H1 (cell line): ENCODE data around the gene DENND5B. TPM values are rescaled to one million over a fixed set of nuclear protein-coding genes. Genes with fewer than 3 reads are reported as not detected.

Experiments
- CTCF ChIA-PET: fragments of 300-600 bp; sonication (Branson Sonifier 250); formaldehyde crosslinking; loops from one replicate; lab custom pipeline; 2021; ENCODE audit not compliant: partially characterized antibody; lab: Charles Lee
- POLR2A ChIA-PET: fragments of 300-600 bp; sonication (Branson Sonifier 250); formaldehyde crosslinking; loops from one replicate; lab custom pipeline; 2021; ENCODE audit warnings: inconsistent platforms; ENCODE audit not compliant: partially characterized antibody; lab: Charles Lee
- DNase-seq, 2 experiments: peaks; one replicate each; pipeline versions ENCODE4 v3.0.0 to v3.0.0-alpha.2; 2010 to 2022; ENCODE audit warnings: low spot score in 2 of 2, low read depth in 1 of 2, mixed read lengths in 1 of 2
- FAIRE-seq: peaks from 2 replicates; lab custom pipeline; 2011; peaks lifted over from hg19 to GRCh38; lab: Jason Lieb, UNC
- H2AFZ ChIP-seq: 2 replicates; pipeline ENCODE4 v1.8.1; 2012; ENCODE audit warnings: low read length, inconsistent platforms
- H2AK5ac ChIP-seq: 2 replicates; pipeline ENCODE4 v1.6.1; 2013; ENCODE audit warnings: low read depth, low read length
- H2BK120ac ChIP-seq: replicated peaks from 2 replicates; pipeline ENCODE3; 2013; ENCODE audit warnings: low read depth, low read length, inconsistent platforms
- H2BK12ac ChIP-seq: 2 replicates; pipeline ENCODE4 v1.6.1; 2013; ENCODE audit warnings: low read depth, low read length
- H2BK15ac ChIP-seq: 2 replicates; pipeline ENCODE4 v1.6.1; 2013; ENCODE audit warnings: low read length
- H2BK20ac ChIP-seq: 2 replicates; pipeline ENCODE4 v1.6.1; 2013; ENCODE audit warnings: low read length
- H2BK5ac ChIP-seq: 2 replicates; pipeline ENCODE4 v1.6.1; 2013; ENCODE audit warnings: low read depth, low read length
- H3K14ac ChIP-seq: 2 replicates; pipeline ENCODE4 v1.6.1; 2013; ENCODE audit warnings: inconsistent platforms; ENCODE audit not compliant: insufficient read length
- H3K18ac ChIP-seq: 2 replicates; pipeline ENCODE4 v1.6.1; 2013; ENCODE audit warnings: low read length; ENCODE audit errors: extremely low read depth
- H3K23ac ChIP-seq: 2 replicates; pipeline ENCODE4 v1.6.1; 2013; ENCODE audit warnings: inconsistent platforms; ENCODE audit not compliant: insufficient read length
- H3K23me2 ChIP-seq: 2 replicates; pipeline ENCODE4 v1.6.1; 2013; ENCODE audit warnings: low read depth, low read length
- H3K27ac ChIP-seq: 2 replicates; pipeline ENCODE4 v1.6.1; 2011; ENCODE audit warnings: low read depth, low read length, inconsistent platforms
- H3K27me3 ChIP-seq, 4 experiments: replicated peaks in 1 of 4; 1 replicate in 1 of 4; 2 replicates in 3 of 4; pipeline versions ENCODE4 v1.6.1 to v1.8.1; 2011 to 2013; ENCODE audit warnings: low read length in 3 of 4, mild to moderate bottlenecking in 3 of 4, inconsistent platforms in 2 of 4, mixed read lengths in 2 of 4, moderate library complexity in 1 of 4; ENCODE audit not compliant: control insufficient read depth in 3 of 4, insufficient read depth in 3 of 4; ENCODE audit errors: extremely low read depth in 1 of 4
- H3K36me3 ChIP-seq, 4 experiments: 2 replicates each; pipeline versions ENCODE4 v1.6.1 to v1.8.1; 2011 to 2013; ENCODE audit warnings: mild to moderate bottlenecking in 4 of 4, low read length in 3 of 4, moderate library complexity in 2 of 4, control low read depth in 1 of 4, inconsistent platforms in 1 of 4; ENCODE audit not compliant: insufficient read depth in 4 of 4, control insufficient read depth in 2 of 4
- H3K4ac ChIP-seq: replicated peaks from 2 replicates; pipeline ENCODE3; 2013; ENCODE audit warnings: low read length, low read depth, mixed read lengths, inconsistent platforms; ENCODE audit not compliant: insufficient read length
- H3K4me1 ChIP-seq, 4 experiments: replicated peaks in 1 of 4; 1 replicate in 1 of 4; 2 replicates in 3 of 4; pipeline versions ENCODE4 v1.6.1 to v1.8.1; 2011 to 2013; ENCODE audit warnings: low read length in 3 of 4, inconsistent platforms in 2 of 4, mixed read lengths in 1 of 4; ENCODE audit not compliant: insufficient read depth in 4 of 4, control insufficient read depth in 3 of 4
- H3K4me2 ChIP-seq, 2 experiments: 2 replicates each; pipeline versions ENCODE4 v1.6.1 to v1.8.1; 2011 to 2013; ENCODE audit warnings: low read depth in 2 of 2, low read length in 2 of 2, control low read depth in 1 of 2, inconsistent platforms in 1 of 2, mild to moderate bottlenecking in 1 of 2; ENCODE audit not compliant: insufficient read depth in 1 of 2
- H3K4me3 ChIP-seq, 4 experiments: fragments of 200-600, 300-600 bp in 1 of 4; sonication (generic), shearing (Covaris generic), sonication (Bioruptor Twin) in 1 of 4; 2 replicates each; pipeline versions ENCODE4 v1.5.1 to v1.8.1; 2011 to 2016; ENCODE audit warnings: low read length in 4 of 4, low read depth in 3 of 4, control low read depth in 2 of 4, inconsistent platforms in 2 of 4, mild to moderate bottlenecking in 2 of 4, mixed read lengths in 1 of 4, moderate library complexity in 1 of 4; ENCODE audit not compliant: insufficient read depth in 2 of 4; ENCODE audit errors: extremely low read depth in 1 of 4
- H3K56ac ChIP-seq: replicated peaks from 2 replicates; pipeline ENCODE3; 2013; ENCODE audit warnings: low read depth, mild to moderate bottlenecking, mixed read lengths, low read length, inconsistent platforms; ENCODE audit not compliant: insufficient read length
- H3K79me1 ChIP-seq: 2 replicates; pipeline ENCODE4 v1.6.1; 2013; ENCODE audit warnings: low read depth, low read length, control low read depth
- H3K79me2 ChIP-seq, 2 experiments: 2 replicates each; pipeline versions ENCODE4 v1.6.1 to v1.8.1; 2012 to 2013; ENCODE audit warnings: low read length in 2 of 2, mild to moderate bottlenecking in 2 of 2, inconsistent platforms in 1 of 2; ENCODE audit not compliant: insufficient read depth in 2 of 2, control insufficient read depth in 1 of 2
- H3K9ac ChIP-seq, 4 experiments: replicated peaks in 1 of 4; 1 replicate in 1 of 4; 2 replicates in 3 of 4; pipeline versions ENCODE4 v1.6.1 to v1.8.1; 2011 to 2013; ENCODE audit warnings: low read depth in 3 of 4, low read length in 3 of 4, control low read depth in 2 of 4, mild to moderate bottlenecking in 2 of 4, moderate library complexity in 2 of 4, inconsistent platforms in 1 of 4; ENCODE audit errors: extremely low read depth in 1 of 4
- H3K9me3 ChIP-seq, 2 experiments: 2 replicates each; pipeline versions ENCODE4 v1.6.1 to v1.8.1; 2012 to 2013; ENCODE audit warnings: mild to moderate bottlenecking in 2 of 2, moderate library complexity in 2 of 2, control low read depth in 1 of 2, inconsistent platforms in 1 of 2, low read depth in 1 of 2, low read length in 1 of 2, mixed read lengths in 1 of 2; ENCODE audit not compliant: insufficient read depth in 2 of 2
- H4K20me1 ChIP-seq, 2 experiments: replicated peaks in 1 of 2; 2 replicates each; pipeline versions ENCODE3 to v1.8.1; 2011 to 2013; ENCODE audit warnings: inconsistent platforms in 2 of 2, low read length in 2 of 2, mild to moderate bottlenecking in 1 of 2; ENCODE audit not compliant: insufficient read depth in 2 of 2, control insufficient read depth in 1 of 2
- H4K5ac ChIP-seq: 2 replicates; pipeline ENCODE4 v1.6.1; 2013; ENCODE audit warnings: low read length, low read depth, mixed read lengths, inconsistent platforms; ENCODE audit not compliant: insufficient read length
- H4K8ac ChIP-seq: 2 replicates; pipeline ENCODE4 v1.8.0; 2013; ENCODE audit warnings: mild to moderate bottlenecking, moderate library complexity, low read length, inconsistent platforms; ENCODE audit not compliant: insufficient read depth; ENCODE audit errors: extremely low read depth
- H4K91ac ChIP-seq: replicated peaks from 2 replicates; pipeline ENCODE3; 2013; ENCODE audit warnings: low read length, mixed read lengths, inconsistent platforms; ENCODE audit not compliant: insufficient read length
- BACH1 ChIP-seq: IDR thresholded peaks from 2 replicates; pipeline ENCODE4 v1.6.1; 2012; ENCODE audit warnings: low read length, improper control_type of control experiment
- BCL11A ChIP-seq, 2 experiments: IDR thresholded peaks; one replicate each; pipeline ENCODE4 v1.6.1; 2011; ENCODE audit warnings: low read depth in 2 of 2, low read length in 2 of 2, mild to moderate bottlenecking in 2 of 2
- CHD1 ChIP-seq: IDR thresholded peaks from 2 replicates; pipeline ENCODE4 v1.6.1; 2012; ENCODE audit warnings: low read depth, low read length, improper control_type of control experiment
- CREB1 ChIP-seq: IDR thresholded peaks from 2 replicates; pipeline ENCODE4 v1.6.1; 2012; ENCODE audit warnings: inconsistent platforms
- GTF2F1 ChIP-seq: IDR thresholded peaks from 2 replicates; pipeline ENCODE4 v1.6.1; 2012; ENCODE audit warnings: low read depth, low read length, improper control_type of control experiment, borderline replicate concordance
- MAX ChIP-seq: IDR thresholded peaks from 2 replicates; pipeline ENCODE4 v1.6.1; 2012; ENCODE audit warnings: inconsistent platforms
- POLR2A ChIP-seq, 2 experiments: IDR thresholded peaks; 1 replicate in 1 of 2; 2 replicates in 1 of 2; pipeline ENCODE4 v1.6.1; 2011; ENCODE audit warnings: low read depth in 2 of 2, low read length in 2 of 2, mild to moderate bottlenecking in 2 of 2; ENCODE audit errors: control extremely low read depth in 1 of 2
- POLR2AphosphoS5 ChIP-seq: IDR thresholded peaks from 2 replicates; pipeline ENCODE4 v1.6.1; 2011; ENCODE audit warnings: low read depth, low read length
- POU5F1 ChIP-seq: IDR thresholded peaks from 2 replicates; pipeline ENCODE4 v1.6.1; 2011; ENCODE audit warnings: low read depth, mild to moderate bottlenecking, low read length, moderate library complexity
- RNF2 ChIP-seq: fragments of 200-900, 300-1000 bp; sonication (generic); IDR thresholded peaks from 2 replicates; pipeline ENCODE4 v1.7.1; 2016; ENCODE audit warnings: borderline replicate concordance, low read depth, mild to moderate bottlenecking, antibody characterized with exemption, low read length; ENCODE audit not compliant: poor library complexity, severe bottlenecking; ENCODE audit errors: missing control alignments
- SIRT6 ChIP-seq: IDR thresholded peaks from one replicate; pipeline ENCODE4 v1.7.1; 2012; ENCODE audit warnings: low read length, inconsistent platforms
- SIX5 ChIP-seq: IDR thresholded peaks from 2 replicates; pipeline ENCODE4 v1.6.1; 2011; ENCODE audit warnings: mild to moderate bottlenecking, low read depth, low read length
- SP4 ChIP-seq: IDR thresholded peaks from 2 replicates; pipeline ENCODE4 v1.6.1; 2012; ENCODE audit warnings: low read length, inconsistent platforms
- SUZ12 ChIP-seq: fragments of 200-600 bp; sonication (generic); IDR thresholded peaks from 2 replicates; pipeline ENCODE4 v1.6.1; 2012; ENCODE audit warnings: mild to moderate bottlenecking, inconsistent platforms, low read length, moderate library complexity, mixed read lengths
- USF2 ChIP-seq: IDR thresholded peaks from 2 replicates; pipeline ENCODE4 v1.6.1; 2011; ENCODE audit warnings: low read length, improper control_type of control experiment
- WGBS, 2 experiments: shearing (Covaris generic) in 1 of 2; methylation state at CpG; one replicate each; pipeline versions ENCODE4 v1.1.6 to v1.1.7; 2013 to 2015; ENCODE audit warnings: low lambda C conversion rate in 2 of 2, mixed read lengths in 2 of 2, inconsistent platforms in 1 of 2, low coverage in 1 of 2, missing lambda C conversion rate in 1 of 2; ENCODE audit not compliant: insufficient replicate concordance in 2 of 2, insufficient coverage in 1 of 2, insufficient read length in 1 of 2; ENCODE audit errors: extremely low coverage in 1 of 2, missing lambda C conversion rate in 1 of 2; 5-methylcytosine and 5-hydroxymethylcytosine counted together
- polyA plus RNA-seq, 7 experiments: library from polyadenylated mRNA; depleted of rRNA in 3 of 7; stranded (reverse) in 5 of 7; unstranded in 2 of 7; fragments of >200 nt in 5 of 7; fragments of 200-250 nt in 2 of 7; gene quantifications; 1 replicate in 5 of 7; 2 replicates in 1 of 7; 4 replicates in 1 of 7; pipeline versions ENCODE4 v1.2.1 to v1.2.3, GENCODE V29; 2011 to 2013; ENCODE audit warnings: missing spikeins in 2 of 7, mixed read lengths in 2 of 7
- total RNA-seq: library from RNA; stranded (reverse); fragmentation: NEBNext Ultra II Directional; extraction: Animal tissue kit (Norgen Biotek cat#: 25700); gene quantifications from 2 replicates; pipeline ENCODE4 v1.2.1, GENCODE V29; 2021

Gene DENND5B
- total and polyA plus RNA-seq, 2 of the 8 experiments (the other 6 are each of a cell fraction or from before 2014, with no cell fraction given), result 13.4 to 20.2 TPM

- no peak overlapping the region for H2BK5ac ChIP-seq
- H3K27me3 ChIP-seq, result no peaks in the 10 kb centered on the region
- 67% methylated on average over 4 of the region's 4 CpGs; no CpG with 5 or more reads in 1 of the 2 experiments for WGBS, 2 experiments
- H4K5ac ChIP-seq, result no peak overlapping the region
- H3K36me3 ChIP-seq, result no peaks in the 10 kb centered on the region
- H2BK120ac ChIP-seq, result no peak overlapping the region
- H3K56ac ChIP-seq, result no peak overlapping the region
- peak overlapping the region; percentile 63 for H4K91ac ChIP-seq
- peaks cover 0 to 11% (median 7%) of the 10 kb centered on the region in 4 experiments; a peak in 5 of 7 replicates for H3K4me1 ChIP-seq
- H3K9ac ChIP-seq, result no peak overlapping the region
- H2AK5ac ChIP-seq, result no peak overlapping the region
- H2BK20ac ChIP-seq, result no peak overlapping the region; the same call in 1 of the 2 replicates
- no peaks in the 10 kb centered on the region for H3K79me1 ChIP-seq
- no peak overlapping the region for H3K14ac ChIP-seq
- H3K23me2 ChIP-seq, result no peaks in the 10 kb centered on the region; the same call in 1 of the 2 replicates
- H3K4me2 ChIP-seq, result no peak overlapping the region
- H2BK15ac ChIP-seq, result no peak overlapping the region
- no peak overlapping the region for H3K27ac ChIP-seq
- no peak overlapping the region for H2AFZ ChIP-seq
- H3K79me2 ChIP-seq, result no peaks in the 10 kb centered on the region
- no peak overlapping the region for H3K4me3 ChIP-seq
- no peak overlapping the region for H3K23ac ChIP-seq
- ChIA-PET POLR2A (interaction anchor here (0.8 to 1.8 kb wide), 6 partner anchors 8 to 81 kb away, joined by 3 to 5 read pairs (median 4); no protein-coding TSS in a partner anchor), CTCF (interaction anchor here (0.7 to 1.1 kb wide), 4 partner anchors 8 to 33 kb away, joined by 3 read pairs; no protein-coding TSS in a partner anchor)
- FAIRE-seq (no peak), DNase-seq (no peak)
- no peak overlapping the region for H3K18ac ChIP-seq
- H2BK12ac ChIP-seq, result peak overlapping the region; percentile 20
- no peak overlapping the region for H4K8ac ChIP-seq
- H3K4ac ChIP-seq, result no peak overlapping the region
- no peaks in the 10 kb centered on the region for H4K20me1 ChIP-seq
- H3K9me3 ChIP-seq, result no peaks in the 10 kb centered on the region
- no peak for TF ChIP-seq BCL11A (IDR thresholded peaks at IDR 0.05; ENCODE audit: low read depth in 2 of 2, low read length in 2 of 2)
- TF ChIP-seq POLR2AphosphoS5, result no peak
- no peak for TF ChIP-seq CREB1
- no peak for TF ChIP-seq SP4
- no peak for TF ChIP-seq POU5F1
- TF ChIP-seq CHD1, result no peak
- TF ChIP-seq SUZ12, result no peak
- TF ChIP-seq BACH1, result no peak
- no peak for TF ChIP-seq RNF2
- TF ChIP-seq SIRT6, result no peak
- no peak for TF ChIP-seq MAX
- TF ChIP-seq POLR2A (IDR thresholded peaks at IDR 0.05; ENCODE audit: control extremely low read depth in 1 of 2, low read depth in 2 of 2, low read length in 2 of 2), result no peak
- no peak for TF ChIP-seq SIX5
- no peak for TF ChIP-seq USF2
- TF ChIP-seq GTF2F1, result no peak
Measured at GRCh38 chr12:31355747-31356107, 235.2 kb downstream of the DENND5B start.
